Activated CD8-positive, alpha-beta memory T cell treated with anti-CD3 and anti-CD28 coated beads for 24 hours (primary cell): ENCODE data around the gene UTS2B.

ENCODE experiments used
- DNase-seq: peaks from one replicate; pipeline ENCODE4 v3.0.0-alpha.2; 2020

Gene UTS2B

DNA sequence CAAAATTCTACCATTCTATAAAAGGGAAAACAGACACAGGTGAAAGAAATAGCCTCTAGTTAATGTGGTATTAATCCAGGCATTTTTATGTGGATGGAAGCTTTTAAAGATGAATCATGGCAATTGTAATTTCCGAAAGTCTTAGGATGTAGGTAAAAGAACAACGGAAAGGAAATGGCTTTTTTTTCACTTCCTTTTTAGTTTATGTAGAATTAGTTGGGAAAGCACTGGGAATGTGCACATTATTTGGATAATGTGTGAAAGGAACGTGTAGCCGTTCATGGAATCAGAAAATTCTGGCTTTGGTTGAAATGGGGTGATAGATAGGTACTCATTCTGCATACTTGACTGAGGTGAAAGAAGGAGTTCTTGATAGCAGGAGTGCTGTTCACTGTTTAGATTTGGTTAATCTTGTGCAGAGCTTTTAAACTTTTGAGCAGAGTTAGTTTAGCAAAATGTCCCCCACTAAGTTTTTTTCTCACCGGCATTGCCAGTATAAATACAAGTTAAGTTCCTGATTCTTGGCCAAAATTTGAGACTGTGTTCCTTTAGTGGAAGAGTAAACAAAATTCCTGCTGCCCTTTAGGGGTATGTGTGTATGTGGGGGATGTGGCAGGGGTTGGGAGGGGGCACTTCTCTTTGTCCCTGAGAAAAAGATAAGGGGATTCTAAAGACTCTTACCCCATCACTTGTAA lies 20.2 kb upstream of the UTS2B start:
- no peak for DNase-seq

- no peak for DNase-seq
Observed at GRCh38 chr3:191348098-191348497, 17.8 kb upstream of the UTS2B start.

GRCh38 chr3:191347228-191347627 lies 16.9 kb upstream of the UTS2B start:
- no peak for DNase-seq

GRCh38 chr3:191345334-191345733 lies 15.0 kb upstream of the UTS2B start:
- DNase-seq: no peak

DNA sequence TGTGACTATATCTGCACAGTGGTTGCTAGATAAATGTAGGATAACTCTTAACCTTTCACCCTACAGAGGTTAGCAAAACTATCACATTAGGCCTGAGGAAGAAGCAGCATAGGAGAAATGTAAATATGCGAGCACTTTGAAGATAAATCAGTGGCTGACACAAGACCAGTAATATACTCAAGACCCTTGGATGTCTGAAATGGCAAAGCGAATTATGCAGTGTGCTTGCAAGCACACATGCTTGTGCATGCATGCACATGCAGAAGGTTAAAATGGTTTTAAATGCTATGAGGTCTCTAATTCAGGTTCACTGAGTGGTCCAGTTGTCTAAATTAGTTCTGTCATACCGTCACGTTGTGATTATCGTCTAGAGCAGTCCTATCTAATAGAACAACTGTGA lies 13.6 kb upstream of the UTS2B start:
- DNase-seq: no peak

GRCh38 chr3:191343115-191343514 lies 12.8 kb upstream of the UTS2B start:
- DNase-seq: no peak

- no peak for DNase-seq
Observed at GRCh38 chr3:191342411-191342810, 12.1 kb upstream of the UTS2B start.

DNA sequence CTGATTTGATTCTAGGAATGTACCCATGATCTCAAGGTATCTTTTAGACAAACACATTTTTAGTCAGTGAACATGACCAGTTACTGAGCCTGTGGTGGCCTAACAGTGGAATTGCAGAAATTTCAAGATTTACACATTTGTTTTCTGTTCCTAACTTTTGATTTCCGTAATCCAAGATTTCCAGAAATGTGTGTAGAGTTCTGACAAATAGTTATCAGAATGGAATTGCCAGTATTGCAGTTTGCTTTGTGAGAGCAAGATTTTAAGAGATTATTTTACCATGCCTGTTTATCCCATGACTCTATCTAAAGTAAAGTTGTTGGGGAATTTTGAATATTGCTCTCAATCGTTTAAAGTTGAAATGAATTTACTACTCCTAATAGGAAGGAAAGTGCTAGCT lies 11.7 kb upstream of the UTS2B start:
- DNase-seq: no peak

- DNase-seq: no peak
Observed at GRCh38 chr3:191340966-191341365, 10.6 kb upstream of the UTS2B start.

DNA sequence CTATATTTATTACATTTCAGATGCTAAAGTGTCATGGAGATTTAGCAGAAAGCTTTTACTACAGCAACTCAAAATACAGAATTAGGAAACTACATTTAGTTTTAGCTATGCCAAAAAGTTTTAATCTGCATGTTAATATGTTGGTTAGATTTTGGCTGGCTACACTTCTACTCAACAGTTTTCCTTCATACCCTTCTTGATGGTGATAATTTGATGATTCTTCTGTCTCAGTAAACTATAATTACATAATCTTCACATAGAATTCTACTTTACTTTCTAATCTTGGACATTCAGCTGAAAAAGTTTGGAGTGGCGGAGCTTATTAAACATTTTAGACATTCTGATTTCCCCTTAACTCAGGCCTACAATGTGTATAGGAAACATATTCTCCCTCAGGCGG lies 10.0 kb upstream of the UTS2B start:
- DNase-seq: no peak

GRCh38 chr3:191339316-191339917 lies 9.1 kb upstream of the UTS2B start:
- DNase-seq: no peak

DNA sequence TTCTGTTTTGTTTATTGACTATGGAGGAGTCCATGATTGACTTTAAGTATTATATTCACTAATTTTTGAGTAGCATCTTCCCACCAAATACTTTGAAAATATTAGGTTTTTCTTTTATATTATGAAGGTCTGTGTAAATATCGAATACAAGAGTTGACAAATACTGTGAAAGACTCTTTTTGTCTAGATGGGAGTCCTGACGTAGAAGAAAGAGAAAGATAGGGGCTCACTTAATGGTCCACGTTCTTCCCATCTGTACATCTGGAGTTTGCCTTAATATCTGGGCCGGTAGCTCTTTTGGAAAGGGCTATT lies 7.8 kb upstream of the UTS2B start:
- DNase-seq: no peak

- DNase-seq: no peak
Observed at GRCh38 chr3:191336833-191337232, 6.5 kb upstream of the UTS2B start.

- DNase-seq: no peak
Observed at GRCh38 chr3:191334346-191334893, 4.1 kb upstream of the UTS2B start.

GRCh38 chr3:191333298-191333880 lies 3.1 kb upstream of the UTS2B start:
- DNase-seq: no peak

DNA sequence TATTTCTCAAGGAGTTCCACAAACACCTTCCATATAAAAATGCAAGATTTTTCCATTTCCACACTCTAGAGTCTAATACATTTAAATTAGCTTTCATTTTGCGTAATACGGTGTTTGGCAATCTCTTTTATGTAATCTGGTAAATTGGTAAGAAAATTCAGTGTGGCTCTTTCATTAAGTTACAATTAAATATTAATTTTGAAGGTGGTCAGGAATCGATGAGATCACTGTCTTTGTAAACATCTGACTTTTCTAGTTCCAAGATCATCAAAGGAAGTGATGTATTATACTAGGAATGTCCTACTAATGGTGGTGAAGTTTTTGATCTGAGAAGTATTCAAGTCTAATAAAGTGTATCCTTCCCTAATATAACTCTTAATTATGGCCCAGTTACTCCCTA lies 1.1 kb upstream of the UTS2B start:
- no peak for DNase-seq

- DNase-seq: no peak
Observed at GRCh38 chr3:191330530-191331048, 263 bp upstream of the UTS2B start.

GRCh38 chr3:191328962-191329653 lies 1.2 kb downstream of the UTS2B start, which contains the start of gene CCDC50:
CCDC50 (plus strand) TSS chr3:191329394; CDS start chr3:191329675, 281 bp downstream.
- peak; percentile 64 for DNase-seq

GRCh38 chr3:191328383-191328961 lies 1.9 kb downstream of the UTS2B start:
- DNase-seq: no peak

GRCh38 chr3:191327526-191327925 lies 2.8 kb downstream of the UTS2B start:
- no peak for DNase-seq

DNA sequence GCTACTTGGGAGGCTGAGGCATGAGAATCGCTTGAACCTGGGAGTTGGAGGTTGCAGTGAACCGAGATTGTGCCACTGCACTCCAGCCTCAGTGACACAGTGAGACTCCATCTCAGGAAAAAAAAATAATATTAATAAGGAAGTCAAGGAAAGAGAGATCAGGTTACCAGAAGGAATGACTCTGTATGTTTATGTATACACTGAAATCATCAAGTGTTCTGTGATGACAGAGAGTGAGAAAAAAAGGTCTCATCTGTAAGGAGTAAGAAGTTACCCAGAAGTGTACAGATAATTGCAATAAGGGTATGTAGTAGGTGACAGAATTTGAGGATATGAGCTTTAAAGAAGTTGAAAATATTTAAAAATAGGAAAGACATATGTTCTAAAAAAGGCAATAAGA lies 5.4 kb downstream of the UTS2B start:
- DNase-seq: no peak

- no peak for DNase-seq
Observed at GRCh38 chr3:191321019-191321767, 9.1 kb downstream of the UTS2B start.
